Astrocyte (in vitro differentiated cells and primary cell): ENCODE measurements around the gene OR4F15. TPM values are rescaled to one million over a fixed set of nuclear protein-coding genes. Genes with fewer than 3 reads are reported as not detected.
"Not testable (repeated sequence)": the region's sequence is repeated elsewhere in the genome, so short reads cannot be mapped to it uniquely, and the experiment has no call there.

Experiments used
- DNase-seq: peaks from one replicate; pipeline ENCODE4 v3.0.0-alpha.2; 2010; ENCODE audit warnings: low read depth
- FAIRE-seq: peaks from 2 replicates; lab custom pipeline; 2011; peaks lifted over from hg19 to GRCh38; lab: Jason Lieb, UNC
- H2AFZ ChIP-seq: 2 replicates; pipeline ENCODE4 v1.6.0; 2012; ENCODE audit warnings: low read depth, low read length, inconsistent platforms
- H3K27ac ChIP-seq: 2 replicates; pipeline ENCODE4 v1.5.1; 2011; ENCODE audit warnings: low read depth, low read length, inconsistent platforms
- H3K27me3 ChIP-seq: 2 replicates; pipeline ENCODE4 v1.6.0; 2011; ENCODE audit warnings: low read length, inconsistent platforms; ENCODE audit not compliant: insufficient read depth
- H3K36me3 ChIP-seq: 2 replicates; pipeline ENCODE4 v1.5.1; 2011; ENCODE audit warnings: low read length, inconsistent platforms; ENCODE audit not compliant: insufficient read depth
- H3K4me1 ChIP-seq: 2 replicates; pipeline ENCODE4 v1.5.1; 2011; ENCODE audit warnings: low read length, inconsistent platforms; ENCODE audit not compliant: insufficient read depth
- H3K4me2 ChIP-seq: 2 replicates; pipeline ENCODE4 v1.6.0; 2012; ENCODE audit warnings: low read length, inconsistent platforms
- H3K4me3 ChIP-seq: 2 replicates; pipeline ENCODE4 v1.5.1; 2011; ENCODE audit warnings: low read depth, mild to moderate bottlenecking, low read length, inconsistent platforms; ENCODE audit not compliant: insufficient read depth
- H3K79me2 ChIP-seq: 2 replicates; pipeline ENCODE4 v1.6.0; 2012; ENCODE audit warnings: mild to moderate bottlenecking, low read length, inconsistent platforms; ENCODE audit not compliant: insufficient read depth
- H3K9ac ChIP-seq: 2 replicates; pipeline ENCODE4 v1.6.0; 2012; ENCODE audit warnings: mild to moderate bottlenecking, low read length, inconsistent platforms
- H3K9me3 ChIP-seq: 2 replicates; pipeline ENCODE4 v1.5.1; 2012; ENCODE audit warnings: low read depth, mild to moderate bottlenecking, low read length, inconsistent platforms; ENCODE audit not compliant: insufficient read depth
- H4K20me1 ChIP-seq: 2 replicates; pipeline ENCODE4 v1.6.0; 2012; ENCODE audit warnings: low read length, inconsistent platforms; ENCODE audit not compliant: insufficient read depth
- H3K27ac Mint-ChIP-seq: one replicate; pipeline ENCODE4 v1.8.0; 2021; ENCODE audit warnings: mild to moderate bottlenecking, mixed read lengths; ENCODE audit not compliant: unreplicated experiment
- H3K27me3 Mint-ChIP-seq: one replicate; pipeline ENCODE4 v1.8.0; 2021; ENCODE audit warnings: low read depth, mixed read lengths; ENCODE audit not compliant: unreplicated experiment
- H3K36me3 Mint-ChIP-seq: one replicate; pipeline ENCODE4 v1.8.0; 2021; ENCODE audit warnings: low read depth, mixed read lengths; ENCODE audit not compliant: unreplicated experiment
- H3K4me1 Mint-ChIP-seq: one replicate; pipeline ENCODE4 v1.8.0; 2021; ENCODE audit warnings: low read depth, mixed read lengths; ENCODE audit not compliant: unreplicated experiment
- H3K4me3 Mint-ChIP-seq: one replicate; pipeline ENCODE4 v1.8.0; 2021; ENCODE audit warnings: mild to moderate bottlenecking, moderate library complexity, mixed read lengths; ENCODE audit not compliant: unreplicated experiment
- H3K9me3 Mint-ChIP-seq: one replicate; pipeline ENCODE4 v1.8.0; 2021; ENCODE audit warnings: mild to moderate bottlenecking, mixed read lengths; ENCODE audit not compliant: unreplicated experiment
- CTCF ChIP-seq: IDR thresholded peaks from 2 replicates; pipeline ENCODE4 v1.5.1; 2011; ENCODE audit warnings: low read depth, mild to moderate bottlenecking, inconsistent platforms, low read length, moderate library complexity; ENCODE audit not compliant: insufficient read depth
- EZH2 ChIP-seq: IDR thresholded peaks from 2 replicates; pipeline ENCODE4 v1.6.1; 2012; ENCODE audit warnings: mild to moderate bottlenecking, low read length, inconsistent platforms; ENCODE audit not compliant: insufficient read depth
- total RNA-seq: library from RNA; stranded (reverse); gene quantifications from 2 replicates; pipeline ENCODE4 v1.2.1, GENCODE V29; 2021

The OR4F15 gene
- total RNA-seq, 1 donor from 2014 or later: not detected

- H3K4me1 ChIP-seq, H3K4me2 ChIP-seq, DNase-seq, H3K27ac Mint-ChIP-seq, H2AFZ ChIP-seq, H3K27me3 Mint-ChIP-seq, H3K36me3 Mint-ChIP-seq, H3K4me3 ChIP-seq, H3K36me3 ChIP-seq, H3K9me3 ChIP-seq, H3K27ac ChIP-seq, H3K79me2 ChIP-seq, H3K27me3 ChIP-seq, H3K4me3 Mint-ChIP-seq, H4K20me1 ChIP-seq, H3K9ac ChIP-seq, H3K9me3 Mint-ChIP-seq: not testable (repeated sequence)
- peaks cover 12% of the 10 kb centered on the region for H3K4me1 Mint-ChIP-seq
- FAIRE-seq: peak; percentile 20
Observed at GRCh38 chr15:101790748-101791147, 21.3 kb upstream of the OR4F15 start.

DNA sequence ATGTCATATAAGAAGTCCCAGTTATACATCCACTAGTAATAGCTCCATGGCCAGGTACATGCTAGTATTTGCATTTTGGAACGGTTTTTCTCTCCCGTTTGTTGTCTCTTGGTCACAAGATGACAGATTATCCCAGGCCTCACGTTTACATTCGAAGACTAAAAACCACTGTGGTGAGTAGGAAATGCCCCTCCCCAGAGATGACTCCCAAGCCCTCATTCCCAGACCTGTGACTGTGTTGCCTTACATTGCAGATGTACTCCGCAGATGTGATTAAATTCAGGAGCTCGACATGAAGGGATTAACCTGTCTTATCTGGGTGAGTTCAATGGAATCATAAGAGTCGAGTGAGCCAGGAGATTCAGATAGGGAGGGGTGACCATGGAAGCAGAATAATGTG is 18.0 kb upstream of the OR4F15 start:
- not testable (repeated sequence) for H3K27me3 Mint-ChIP-seq

DNA sequence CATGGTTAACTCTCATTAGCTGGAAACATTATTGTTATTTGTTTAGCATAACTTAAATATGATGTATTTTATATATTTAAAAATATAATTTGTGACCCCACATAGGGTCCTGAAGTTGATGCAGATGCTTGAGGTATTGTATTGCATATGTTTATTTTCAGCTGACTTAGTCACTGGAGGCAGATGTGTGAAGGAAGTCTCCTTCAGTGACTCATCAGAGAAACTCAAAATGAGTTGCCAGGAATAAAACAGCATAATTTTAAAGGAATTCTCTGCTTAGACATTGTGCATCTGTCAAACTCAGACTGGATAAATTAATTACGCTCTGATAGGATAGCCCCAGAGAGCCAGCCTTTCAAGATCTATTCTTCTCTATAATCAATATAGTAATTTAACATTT is 16.5 kb upstream of the OR4F15 start:
- Mint-ChIP-seq H3K4me1 (peaks cover 12% of the 10 kb centered on the region), H3K9me3 (no peaks in the 10 kb centered on the region), H3K27ac (no peak overlapping the region), H3K4me3 (no peak overlapping the region), H3K36me3 (no peaks in the 10 kb centered on the region), H3K27me3 (peaks cover 2% of the 10 kb centered on the region)
- no peak overlapping the region for H3K9ac ChIP-seq
- peak overlapping the region; percentile 18 for H3K27ac ChIP-seq
- H4K20me1 ChIP-seq: no peaks in the 10 kb centered on the region
- DNase-seq (peak; percentile 86), FAIRE-seq (peak; percentile 65)
- TF ChIP-seq EZH2 (no peak), CTCF (no peak)
- peak overlapping the region; percentile 26 for H3K4me2 ChIP-seq
- H3K36me3 ChIP-seq: no peaks in the 10 kb centered on the region
- H3K9me3 ChIP-seq: no peaks in the 10 kb centered on the region
- peaks cover 4% of the 10 kb centered on the region for H3K4me1 ChIP-seq
- H2AFZ ChIP-seq: no peak overlapping the region
- no peaks in the 10 kb centered on the region for H3K79me2 ChIP-seq
- no peak overlapping the region for H3K4me3 ChIP-seq
- H3K27me3 ChIP-seq: peaks cover 2% of the 10 kb centered on the region

More for the DNA sequence above, 18.0 kb upstream of the OR4F15 start:
- H3K4me1 Mint-ChIP-seq: peaks cover 12% of the 10 kb centered on the region
- H3K4me3 ChIP-seq, H3K36me3 Mint-ChIP-seq, H2AFZ ChIP-seq, H3K27me3 ChIP-seq, H3K27ac Mint-ChIP-seq, FAIRE-seq, H3K9me3 ChIP-seq, H3K27ac ChIP-seq, H3K9ac ChIP-seq, H3K36me3 ChIP-seq, H3K9me3 Mint-ChIP-seq, H3K79me2 ChIP-seq, H3K4me3 Mint-ChIP-seq, H4K20me1 ChIP-seq, H3K4me1 ChIP-seq: not testable (repeated sequence)
- peak overlapping the region; percentile 8 for H3K4me2 ChIP-seq
- peak; percentile 49 for DNase-seq

DNA sequence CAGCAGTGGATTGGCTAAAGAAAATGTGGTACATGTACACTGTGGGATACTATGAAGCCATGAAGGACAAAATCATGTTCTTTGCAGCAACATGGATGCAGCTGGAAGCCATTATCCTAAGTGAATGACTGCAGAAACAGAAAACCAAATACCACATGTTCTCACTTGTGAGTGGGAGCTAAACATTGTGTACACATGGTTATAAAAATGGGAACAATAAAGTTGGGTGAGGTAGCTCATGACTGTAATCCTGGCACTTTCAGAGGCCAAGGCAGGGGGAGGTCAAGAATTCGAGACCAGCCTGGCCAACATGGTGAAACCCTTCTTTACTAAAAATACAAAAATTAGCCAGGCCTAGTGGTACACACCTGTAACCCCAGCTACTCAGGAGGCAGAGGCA is 12.3 kb upstream of the OR4F15 start:
- no peak overlapping the region for H3K27ac Mint-ChIP-seq
- H3K4me3 ChIP-seq: no peak overlapping the region
- TF ChIP-seq CTCF (no peak), EZH2 (no peak)
- peaks cover 11% of the 10 kb centered on the region for H3K4me1 Mint-ChIP-seq
- H3K27me3 Mint-ChIP-seq: peaks cover 2% of the 10 kb centered on the region
- H3K36me3 Mint-ChIP-seq: no peaks in the 10 kb centered on the region
- H3K27me3 ChIP-seq: peaks cover 2% of the 10 kb centered on the region
- H3K4me1 ChIP-seq: no peaks in the 10 kb centered on the region
- no peak overlapping the region for H3K27ac ChIP-seq
- no peak overlapping the region for H3K9ac ChIP-seq
- DNase-seq (no peak), FAIRE-seq (no peak)
- no peak overlapping the region for H2AFZ ChIP-seq
- H3K4me3 Mint-ChIP-seq: no peak overlapping the region
- no peaks in the 10 kb centered on the region for H3K79me2 ChIP-seq
- no peak overlapping the region for H3K4me2 ChIP-seq
- H3K9me3 Mint-ChIP-seq: peaks cover 3% of the 10 kb centered on the region
- H3K9me3 ChIP-seq: no peaks in the 10 kb centered on the region
- H3K36me3 ChIP-seq: no peaks in the 10 kb centered on the region
- no peaks in the 10 kb centered on the region for H4K20me1 ChIP-seq
